ENCODE data around the gene PKLR. TPM values are rescaled to one million over a fixed set of nuclear protein-coding genes. Genes with fewer than 3 reads are reported as not detected.

PKLR gene
- total and polyA plus RNA-seq, 2 of the 4 experiments (the other 2 are of a cell fraction), result 0.03 TPM; not detected in 1

- CTCF ChIA-PET, result no interaction called here
- dilution Hi-C loops (cut with HindIII; ENCODE audit: low sequenced_read_pairs, unreplicated experiment) (no loop called here), intact Hi-C loops (cut with micrococcal nuclease) (no loop called here)
Measured at GRCh38 chr1:155300553-155301329, 497 bp downstream of the PKLR start.

More at GRCh38 chr1:155300553-155301329, 497 bp downstream of the PKLR start:
- Histone ChIP-seq H3K27me3 (ENCODE audit: control insufficient read depth, insufficient read depth, low read length) (peaks cover 25% of the 10 kb centered on the region), H2AFZ (replicated peaks; ENCODE audit: low read length, poor library complexity) (no peak overlapping the region), H3K9ac (ENCODE audit: low read depth, low read length) (no peak overlapping the region), H3K56ac (ENCODE audit: extremely low read depth, insufficient read depth, low read length) (no peak overlapping the region), H2BK5ac (ENCODE audit: low read depth, low read length, poor library complexity, severe bottlenecking) (no peak overlapping the region), H3K9me1 (ENCODE audit: insufficient read depth, low read length) (no peaks in the 10 kb centered on the region), H3K79me1 (ENCODE audit: low read depth in 1 of 2, low read length in 2 of 2) (no peaks in the 10 kb centered on the region), H3K9me3 (ENCODE audit: control insufficient read depth, insufficient read depth, low read length) (no peaks in the 10 kb centered on the region), H2BK15ac (ENCODE audit: low read depth, low read length) (no peak overlapping the region), H3K36me3 (ENCODE audit: control insufficient read depth, insufficient read depth, low read length) (no peaks in the 10 kb centered on the region), H2BK20ac (ENCODE audit: low read depth, low read length) (no peak overlapping the region), H3K4me3 (ENCODE audit: insufficient read depth, low read depth, low read length) (no peak overlapping the region), H3K4me2 (ENCODE audit: low read depth, low read length) (no peak overlapping the region), H3K4ac (ENCODE audit: low read depth, low read length) (no peak overlapping the region), H3K23ac (ENCODE audit: low read depth, low read length) (no peak overlapping the region), H2AK5ac (ENCODE audit: low read depth, low read length) (no peak overlapping the region), H4K8ac (ENCODE audit: low read depth in 2 of 2, low read length in 2 of 2) (no peak overlapping the region), H4K5ac (ENCODE audit: low read depth, low read length) (no peak overlapping the region), H4K91ac (ENCODE audit: insufficient read depth, low read depth, low read length) (no peak overlapping the region), H4K20me1 (ENCODE audit: insufficient read depth, low read length) (no peaks in the 10 kb centered on the region), H3K27ac (ENCODE audit: insufficient read depth, low read length) (no peak overlapping the region), H3K18ac (ENCODE audit: low read depth, low read length) (no peak overlapping the region), H2AK9ac (replicated peaks; ENCODE audit: low read depth, low read length, poor library complexity) (no peak overlapping the region), H3K4me1 (ENCODE audit: control insufficient read depth, insufficient read depth, low read length) (no peaks in the 10 kb centered on the region), H2BK120ac (ENCODE audit: low read depth, low read length) (no peak overlapping the region), H3K14ac (replicated peaks; ENCODE audit: low read depth, low read length) (no peak overlapping the region)
- in situ Hi-C loops (cut with MboI; ENCODE audit: low sequenced_read_pairs), result no loop called here
- WGBS, 2 experiments (ENCODE audit: extremely low coverage in 2 of 2, insufficient read length in 1 of 2), result 76% methylated on average over 5 of the region's 9 CpGs; no CpG with 5 or more reads in 1 of the 2 experiments
- no TSS peak for BruUV-seq (replicated peaks)
- POLR2A ChIA-PET (ENCODE audit: unreplicated experiment), result no interaction called here
- TF ChIP-seq MXI1 (IDR thresholded peaks at IDR 0.05; ENCODE audit: borderline replicate concordance, low read depth, low read length), result no peak
- no peak for TF ChIP-seq FOS (IDR thresholded peaks at IDR 0.05; ENCODE audit: low read depth, low read length)
- no peak for TF ChIP-seq RFX5 (IDR thresholded peaks at IDR 0.05; ENCODE audit: low read depth, low read length)
- no peak for TF ChIP-seq RAD21 (IDR thresholded peaks at IDR 0.05; ENCODE audit: low read length)
- DNase-seq, result no peak
- no peak for ATAC-seq (ENCODE audit: low read depth)
